ENCODE results near the gene MYL2.

The MYL2 gene

DNA sequence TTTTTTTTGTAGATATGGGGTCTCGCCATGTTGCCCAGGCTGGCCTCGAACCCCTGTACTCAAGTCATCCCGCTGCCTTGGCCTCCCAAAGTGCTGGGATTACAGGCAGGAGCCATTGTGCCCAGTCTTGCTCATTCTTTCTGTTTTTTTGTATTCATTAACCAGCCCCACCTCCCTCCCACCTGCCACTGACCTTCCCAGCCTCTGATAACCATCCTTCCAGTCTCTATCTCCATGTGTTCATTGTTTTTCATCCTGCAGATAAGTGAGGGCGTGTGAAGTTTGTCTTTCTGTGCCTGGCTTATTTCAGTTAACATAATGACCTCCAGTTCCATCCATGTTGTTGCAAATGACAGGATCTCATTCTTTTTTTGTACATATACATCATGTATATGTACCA is 19.0 kb downstream of the MYL2 start:
- DNase-seq (ENCODE audit: extremely low read depth in 1 of 2, low read depth in 1 of 2): no peak

DNA sequence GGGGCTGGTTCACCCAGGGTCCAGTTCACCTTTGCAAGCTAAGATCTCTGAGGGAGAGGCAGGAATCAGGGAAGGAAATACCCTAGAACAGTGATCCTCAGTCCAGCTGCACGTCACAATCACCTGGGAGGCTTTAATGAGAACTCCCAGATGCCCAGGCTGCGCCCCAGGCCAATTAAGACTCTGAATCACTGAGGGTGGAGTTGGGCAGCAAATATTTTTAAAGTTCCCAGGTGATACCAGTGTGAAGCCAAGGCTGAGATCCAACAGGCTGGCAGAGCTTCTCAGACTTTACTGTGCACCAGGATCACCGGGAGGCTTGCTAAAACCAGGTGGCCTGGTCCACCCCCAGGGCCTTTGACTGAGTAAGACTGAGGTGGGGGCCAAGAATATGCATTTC is 23.8 kb downstream of the MYL2 start:
- no peak for DNase-seq (ENCODE audit: extremely low read depth in 1 of 2, low read depth in 1 of 2)

DNA sequence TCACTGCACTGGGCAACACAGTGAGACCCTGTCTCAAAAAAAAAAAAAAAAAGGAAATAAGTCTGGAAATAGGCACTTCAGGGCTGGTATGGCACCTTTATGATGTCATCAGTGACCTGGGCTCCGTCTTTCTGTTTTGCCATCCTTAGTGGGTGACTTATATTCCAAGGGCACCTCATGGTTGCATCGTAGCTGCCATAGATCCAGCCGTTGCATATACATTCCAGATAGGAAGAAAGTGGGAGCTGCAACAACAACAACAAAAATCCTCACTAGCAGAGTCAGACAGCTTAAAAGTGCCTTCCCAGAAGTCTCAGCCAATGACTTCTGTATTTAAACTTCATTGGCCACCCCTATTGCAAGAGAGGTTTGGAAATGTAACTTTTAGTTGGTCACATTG is 26.4 kb downstream of the MYL2 start:
- DNase-seq (ENCODE audit: extremely low read depth in 1 of 2, low read depth in 1 of 2): no peak

DNA sequence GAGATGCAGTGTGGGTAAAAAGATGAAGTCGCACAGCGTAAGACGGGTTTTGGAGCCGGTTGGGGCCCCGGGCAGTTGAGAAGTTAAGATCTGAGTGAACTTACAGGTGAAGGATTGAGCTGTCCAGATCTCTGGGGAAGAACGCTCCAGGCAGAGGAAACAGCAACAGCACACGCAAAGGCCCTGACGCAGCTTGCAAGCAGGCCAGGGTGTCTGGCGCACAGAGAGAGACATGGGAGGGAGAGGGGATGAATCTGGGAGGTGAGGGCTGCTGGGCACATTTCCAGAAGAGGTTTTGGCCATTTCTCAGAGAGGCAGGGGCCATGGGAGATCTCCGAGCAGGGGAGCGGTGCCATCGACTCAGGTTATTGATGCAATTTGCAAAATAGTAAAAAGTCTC is 31.0 kb downstream of the MYL2 start:
- DNase-seq (ENCODE audit: extremely low read depth in 1 of 2, low read depth in 1 of 2): no peak

DNA sequence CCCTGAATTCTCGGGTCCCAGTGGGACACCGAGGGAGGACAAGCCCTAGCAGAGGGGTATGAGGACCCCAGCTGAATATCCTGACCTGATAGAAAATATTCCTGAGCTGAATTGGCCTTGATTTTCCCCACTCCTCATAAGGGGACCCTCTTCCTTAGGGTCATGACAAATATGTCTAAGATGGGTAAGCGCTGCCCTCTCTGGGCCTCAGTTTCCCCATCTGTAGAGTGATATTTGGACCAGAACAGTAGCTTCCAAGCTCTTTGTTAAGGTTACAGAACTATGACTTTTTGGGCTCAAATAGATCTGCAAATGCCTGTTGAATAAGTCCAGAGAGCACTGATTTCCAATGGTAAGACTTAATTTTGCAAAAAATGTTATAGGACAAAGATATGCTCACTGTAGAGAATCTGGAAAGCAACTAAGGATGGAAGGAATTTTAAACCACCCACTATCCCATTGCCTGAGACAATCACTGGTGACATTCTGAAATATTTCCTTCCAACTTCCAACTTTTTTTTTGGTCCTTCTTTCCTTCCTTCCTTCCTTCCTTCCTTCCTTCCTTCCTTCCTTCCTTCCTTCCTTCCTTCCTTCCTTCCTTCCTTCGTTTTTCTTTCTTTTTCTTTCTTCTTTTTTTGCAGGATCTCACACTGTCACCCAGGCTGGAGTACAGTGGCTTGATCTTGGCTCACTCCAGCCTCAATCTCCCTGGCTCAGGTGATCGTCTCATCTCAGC is 32.0 kb downstream of the MYL2 start:
- DNase-seq (ENCODE audit: extremely low read depth in 1 of 2, low read depth in 1 of 2): no peak

DNA sequence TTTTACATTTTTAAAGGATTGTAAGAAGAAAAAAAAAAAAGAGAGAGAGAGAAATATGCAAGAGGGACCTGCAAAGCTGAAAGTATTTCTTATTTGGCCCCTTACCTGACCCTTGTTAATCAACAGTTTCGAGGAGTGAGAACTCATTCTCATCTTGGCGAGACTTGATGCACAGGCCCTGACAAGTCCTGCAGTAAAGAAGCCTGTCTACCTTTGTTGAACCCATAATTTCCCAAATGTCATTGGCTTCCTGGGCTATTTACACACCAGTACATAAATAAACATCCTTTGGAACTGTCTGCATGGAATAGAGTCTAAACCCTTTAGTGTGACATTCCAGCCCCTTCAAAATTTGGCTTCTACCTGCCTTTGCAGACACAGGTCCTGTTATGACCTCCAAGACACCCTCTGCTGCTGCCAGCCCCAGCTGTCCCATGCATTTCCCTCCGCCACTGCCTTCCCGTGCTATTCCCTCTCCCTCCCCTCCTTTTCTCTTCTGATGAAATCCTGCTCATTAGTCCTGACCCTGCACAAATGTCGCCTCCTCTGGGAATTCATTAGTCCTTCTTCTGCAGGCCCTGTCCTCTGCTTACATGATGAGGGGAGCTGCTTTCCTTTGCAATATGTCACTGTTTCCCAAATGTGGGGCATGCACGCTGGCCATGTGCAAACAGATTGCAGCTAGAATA is 35.1 kb downstream of the MYL2 start:
- no peak for DNase-seq (ENCODE audit: extremely low read depth in 1 of 2, low read depth in 1 of 2)

DNA sequence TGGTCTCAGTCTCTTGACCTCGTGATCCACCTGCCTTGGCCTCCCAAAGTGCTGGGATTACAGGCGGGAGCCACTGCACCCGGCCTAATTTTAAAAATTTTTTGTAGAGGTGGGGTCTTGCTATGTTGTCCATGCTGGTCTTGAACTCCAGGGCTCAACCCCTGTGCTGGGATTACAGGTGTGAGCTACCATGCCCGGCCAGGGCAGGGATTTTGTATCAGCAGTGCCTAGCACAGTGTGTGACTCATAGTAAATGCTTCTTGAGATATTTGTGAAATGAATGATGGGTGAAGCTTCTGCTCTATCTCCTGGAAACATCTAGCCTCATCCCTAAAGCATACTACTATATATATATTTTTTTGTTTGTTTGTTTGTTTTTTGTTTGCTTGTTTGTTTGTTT is 37.1 kb downstream of the MYL2 start:
- DNase-seq (ENCODE audit: extremely low read depth in 1 of 2, low read depth in 1 of 2): no peak

DNA sequence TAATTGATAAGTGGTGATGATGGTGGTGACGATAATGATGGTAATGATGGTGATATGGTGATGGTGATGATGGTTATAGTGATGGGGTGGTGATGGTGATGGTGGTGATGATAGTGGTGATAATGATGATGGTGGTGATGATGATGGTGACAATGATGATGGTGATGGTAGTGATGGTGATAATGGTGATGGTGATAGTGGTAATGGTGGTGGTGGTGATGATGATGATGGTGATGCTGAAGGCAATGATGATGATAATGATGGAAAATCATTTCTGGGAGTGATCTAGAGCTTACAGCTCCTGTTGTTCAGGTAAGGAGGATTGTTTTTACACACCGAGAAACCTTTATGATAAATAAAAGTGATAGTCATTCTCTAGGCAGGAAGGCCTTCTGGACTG is 39.7 kb downstream of the MYL2 start:
- no peak for DNase-seq (ENCODE audit: extremely low read depth in 1 of 2, low read depth in 1 of 2)

DNA sequence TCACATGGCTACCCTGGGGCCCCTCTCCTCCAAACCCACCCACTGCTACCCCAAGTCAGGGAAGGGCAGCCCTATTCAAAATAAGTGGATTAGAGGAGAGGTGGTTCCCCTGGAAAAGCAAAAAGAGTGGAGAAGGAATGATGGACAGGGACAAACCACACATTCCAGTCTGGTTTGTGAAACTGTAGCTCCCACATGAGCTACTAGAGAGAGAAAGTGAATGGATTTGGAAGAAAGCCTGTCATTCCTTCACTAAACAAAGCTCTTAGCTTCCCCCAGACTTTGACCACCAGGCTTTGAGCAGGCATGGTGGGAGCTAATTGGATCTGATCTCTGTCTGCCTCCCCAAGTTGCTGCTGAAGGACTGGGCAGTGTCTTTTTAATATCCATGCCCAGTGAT is 45.6 kb downstream of the MYL2 start:
- no peak for DNase-seq (ENCODE audit: extremely low read depth in 1 of 2, low read depth in 1 of 2)

DNA sequence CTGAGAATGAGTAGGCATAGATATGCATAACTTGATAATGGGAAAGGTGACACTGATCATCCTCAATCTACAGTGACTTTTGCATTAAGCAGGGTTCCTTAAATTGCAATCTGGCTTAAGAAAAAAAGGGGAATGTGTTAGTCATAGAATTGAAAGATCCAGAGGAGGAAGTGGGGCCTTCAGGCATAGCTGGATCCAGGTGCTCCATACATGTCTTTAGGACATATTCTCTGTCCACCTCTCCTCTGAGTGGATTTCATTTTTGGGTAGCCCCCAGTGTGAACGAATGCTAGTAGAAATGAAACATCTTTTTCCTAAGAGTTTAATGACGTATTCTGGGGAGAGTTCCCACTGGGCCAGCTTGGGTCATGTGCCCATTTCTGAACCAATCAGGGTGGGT is 46.0 kb downstream of the MYL2 start:
- no peak for DNase-seq (ENCODE audit: extremely low read depth in 1 of 2, low read depth in 1 of 2)

DNA sequence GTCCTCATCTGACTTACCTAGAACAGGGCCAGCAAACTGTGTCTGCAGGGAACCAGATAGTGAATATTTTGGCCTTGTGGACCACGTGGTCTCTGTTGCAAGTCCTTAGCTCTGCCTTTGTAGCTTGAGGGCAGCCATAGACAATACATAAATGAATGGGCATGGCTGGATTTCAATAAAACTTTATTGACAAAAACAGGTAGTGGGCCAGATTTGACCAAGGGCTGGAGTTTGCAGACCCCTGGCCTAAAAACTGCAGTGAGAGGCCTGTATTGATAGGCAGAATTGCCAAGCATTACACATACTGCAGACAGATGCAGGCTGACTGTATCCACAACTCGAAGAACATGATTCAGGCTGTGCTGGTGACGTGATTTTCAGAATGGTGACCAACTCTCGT is 48.3 kb downstream of the MYL2 start:
- DNase-seq (ENCODE audit: extremely low read depth in 1 of 2, low read depth in 1 of 2): no peak

DNA sequence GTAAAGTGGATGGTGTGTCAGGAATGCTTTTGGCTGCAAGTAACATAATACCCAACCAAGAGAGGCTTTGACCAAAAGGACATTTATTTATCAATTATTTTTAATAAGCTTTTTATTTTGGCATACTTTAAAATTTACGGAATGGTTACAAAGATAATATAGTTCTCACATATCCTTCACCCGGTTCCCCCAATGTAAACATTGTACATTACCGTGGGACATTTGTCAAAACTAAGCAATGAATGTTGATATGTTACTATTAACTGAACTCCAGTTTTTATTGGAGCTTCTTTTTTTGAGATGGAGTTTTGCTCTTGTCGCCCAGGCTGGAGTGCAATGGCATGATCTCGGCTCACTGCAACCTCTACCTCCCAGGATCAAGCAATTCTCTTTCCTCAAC is 50.6 kb downstream of the MYL2 start:
- DNase-seq (ENCODE audit: extremely low read depth in 1 of 2, low read depth in 1 of 2): no peak

DNA sequence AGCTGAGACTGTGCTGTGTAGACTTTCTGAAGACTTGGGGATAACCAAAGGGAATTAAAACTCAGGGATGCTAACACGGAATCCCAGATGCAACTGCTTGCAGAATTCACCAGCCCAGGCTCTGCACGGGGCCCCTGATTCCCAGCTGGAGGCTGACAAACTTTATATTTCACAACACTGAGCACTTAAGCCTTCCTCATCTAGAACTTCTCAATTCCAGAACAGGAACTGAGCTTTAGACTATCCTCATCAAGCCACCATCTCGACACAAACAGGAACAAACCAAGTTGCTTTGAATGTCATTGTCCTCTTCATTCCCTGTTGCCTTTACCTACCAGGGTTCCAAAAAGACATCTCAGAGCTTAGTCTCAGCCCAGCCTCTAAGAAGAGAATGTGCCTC is 51.4 kb downstream of the MYL2 start:
- no peak for DNase-seq (ENCODE audit: extremely low read depth in 1 of 2, low read depth in 1 of 2)

DNA sequence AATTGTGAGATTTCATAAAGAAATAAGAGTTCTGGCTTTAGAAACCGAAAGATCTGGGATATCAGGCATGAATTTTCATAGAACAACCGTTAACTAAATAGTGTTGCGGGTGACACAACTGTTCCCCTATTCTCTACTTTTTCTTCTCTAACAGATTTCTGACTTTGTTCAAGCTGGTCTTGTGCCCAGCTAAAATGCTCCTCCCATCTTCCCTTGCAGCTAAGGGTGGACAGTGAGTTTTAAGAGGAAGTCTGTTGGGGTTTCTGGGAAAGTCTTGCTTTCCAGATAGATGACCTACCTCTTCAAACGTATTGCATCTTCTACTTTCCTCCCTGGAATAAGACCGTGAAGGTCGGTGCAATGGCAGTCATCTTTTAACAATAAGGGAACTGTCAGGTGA is 54.9 kb downstream of the MYL2 start:
- no peak for DNase-seq (ENCODE audit: extremely low read depth in 1 of 2, low read depth in 1 of 2)

DNA sequence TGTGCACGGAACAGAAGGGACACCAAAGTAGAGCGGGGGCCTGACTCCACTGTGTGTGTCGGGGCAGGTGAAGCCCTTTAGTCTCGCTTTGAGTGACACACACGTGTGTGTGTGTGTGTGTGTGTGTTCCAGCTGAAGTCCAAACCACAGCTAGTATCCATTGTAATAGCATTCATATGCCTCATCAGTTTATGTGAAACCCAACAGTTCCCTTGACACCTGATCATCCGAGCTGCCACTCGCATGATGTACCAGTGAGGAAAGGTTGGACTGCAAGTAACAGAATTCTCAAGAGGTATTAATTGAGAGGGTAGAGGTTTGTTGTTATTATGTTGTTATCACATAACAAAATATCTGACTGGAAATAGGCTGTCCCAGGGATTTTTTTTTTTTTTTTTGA is 57.2 kb downstream of the MYL2 start:
- DNase-seq (ENCODE audit: extremely low read depth in 1 of 2, low read depth in 1 of 2): no peak

DNA sequence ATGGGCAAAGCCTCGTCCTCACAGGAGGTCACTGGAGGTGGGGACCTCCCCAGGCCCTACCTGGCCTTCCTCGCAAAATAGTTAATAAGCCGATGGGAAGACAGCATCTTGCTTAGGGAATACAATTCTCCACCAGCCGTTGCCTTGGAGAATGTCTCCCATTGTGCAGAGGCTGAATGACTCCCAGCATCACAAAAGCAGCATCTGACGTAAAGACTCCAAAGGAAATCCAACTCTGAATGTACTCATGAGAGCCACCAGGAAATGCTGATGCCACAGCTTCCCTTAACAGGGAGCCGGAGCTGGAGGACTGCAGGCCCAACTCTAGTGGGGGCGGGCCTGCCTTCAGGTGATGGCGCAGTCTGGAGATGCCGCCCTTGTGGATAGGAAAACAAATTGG is 58.0 kb downstream of the MYL2 start:
- no peak for DNase-seq (ENCODE audit: extremely low read depth in 1 of 2, low read depth in 1 of 2)

DNA sequence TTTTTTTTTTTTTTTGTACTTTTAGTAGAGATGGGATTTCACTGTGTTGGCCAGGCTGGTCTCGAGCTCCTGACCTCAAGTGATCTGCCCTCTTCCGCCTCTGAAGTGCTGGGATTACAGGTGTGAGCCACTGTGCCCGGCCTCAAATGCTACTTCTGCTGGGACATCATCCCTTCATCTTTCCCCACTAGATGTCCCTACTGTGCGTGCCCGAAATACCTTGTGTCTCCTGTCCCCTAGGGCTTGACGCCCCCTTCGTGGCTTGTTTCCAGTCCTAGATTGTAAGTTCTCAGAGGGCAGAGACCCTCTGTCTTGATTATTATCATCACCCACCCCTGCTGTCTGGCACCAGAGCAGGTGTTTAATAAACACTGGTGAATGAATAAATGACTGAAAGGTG is 58.6 kb downstream of the MYL2 start:
- no peak for DNase-seq (ENCODE audit: extremely low read depth in 1 of 2, low read depth in 1 of 2)
